SK-N-SH treated with all-trans-retinoic acid at 6 μM for 48 hours (cell line): ENCODE results near the gene DPP10.

ENCODE experiments used
- ATAC-seq: fragments of 200-7000 bp; cut with Tn5 transposase; 3 replicates; pipeline ENCODE4 v1.9.1; 2020; ENCODE audit warnings: mild to moderate bottlenecking, moderate library complexity
- ARNTL ChIP-seq: fragments of 450-650 bp; formaldehyde crosslinking; IDR thresholded peaks from 2 replicates; pipeline ENCODE4 v1.5.0; 2020; ENCODE audit warnings: low read depth, mild to moderate bottlenecking, moderate library complexity, borderline replicate concordance
- BACH2 ChIP-seq: fragments of 250-450 bp; sonication (Bioruptor Pico); IDR thresholded peaks from 2 replicates; pipeline ENCODE4 v1.9.0; 2021; ENCODE audit warnings: mild to moderate bottlenecking, borderline replicate concordance
- ESRRG ChIP-seq: fragments of 250-450 bp; sonication (Bioruptor Pico); IDR thresholded peaks from 2 replicates; pipeline ENCODE4 v1.6.1; 2021; ENCODE audit warnings: mild to moderate bottlenecking
- GLIS3 ChIP-seq: fragments of 250-450 bp; sonication (Bioruptor Pico); IDR thresholded peaks from 2 replicates; pipeline ENCODE4 v1.5.0; 2020; ENCODE audit warnings: mild to moderate bottlenecking, moderate library complexity
- ISL1 ChIP-seq: fragments of 250-450 bp; sonication (Bioruptor Pico); IDR thresholded peaks from 2 replicates; pipeline ENCODE4 v2.1.2; 2022; ENCODE audit warnings: mild to moderate bottlenecking, moderate library complexity
- OSR1 ChIP-seq: fragments of 250-450 bp; sonication (Bioruptor Pico); IDR thresholded peaks from 2 replicates; pipeline ENCODE4 v1.8.0; 2022; ENCODE audit warnings: moderate library complexity, mild to moderate bottlenecking, inconsistent platforms
- PPARA ChIP-seq: fragments of 250-450 bp; sonication (Bioruptor Pico); IDR thresholded peaks from 2 replicates; pipeline ENCODE4 v1.5.0; 2020; ENCODE audit warnings: mild to moderate bottlenecking, borderline replicate concordance
- RARB ChIP-seq: fragments of 250-450 bp; sonication (Bioruptor Pico); IDR thresholded peaks from 2 replicates; pipeline ENCODE4 v1.8.0; 2021; ENCODE audit warnings: mild to moderate bottlenecking, moderate library complexity
- SNAI2 ChIP-seq: fragments of 250-450 bp; sonication (Bioruptor Pico); IDR thresholded peaks from 2 replicates; pipeline ENCODE4 v1.5.0; 2020; ENCODE audit warnings: mild to moderate bottlenecking, moderate library complexity
- TCF4 ChIP-seq: fragments of 250-450 bp; sonication (Bioruptor Pico); IDR thresholded peaks from 2 replicates; pipeline ENCODE4 v1.8.0; 2021; ENCODE audit warnings: mild to moderate bottlenecking, moderate library complexity, borderline replicate concordance
- TOX ChIP-seq: fragments of 250-450 bp; sonication (Bioruptor Pico); IDR thresholded peaks from 2 replicates; pipeline ENCODE4 v1.8.0; 2021; ENCODE audit warnings: mild to moderate bottlenecking, moderate library complexity, borderline replicate concordance
- ZC3H10 ChIP-seq: fragments of 250-450 bp; sonication (Bioruptor Pico); IDR thresholded peaks from 2 replicates; pipeline ENCODE4 v1.5.1; 2021; ENCODE audit warnings: mild to moderate bottlenecking, moderate library complexity
- ZFP3 ChIP-seq: fragments of 250-450 bp; sonication (Bioruptor Pico); IDR thresholded peaks from 2 replicates; pipeline ENCODE4 v1.5.0; 2020; ENCODE audit warnings: mild to moderate bottlenecking, moderate library complexity
- ZFP30 ChIP-seq: fragments of 450-650 bp; formaldehyde crosslinking; IDR thresholded peaks from 2 replicates; pipeline ENCODE4 v1.5.0; 2022; ENCODE audit warnings: mild to moderate bottlenecking, moderate library complexity
- ZNF565 ChIP-seq: fragments of 450-650 bp; formaldehyde crosslinking; conservative IDR thresholded peaks from 2 replicates; pipeline ENCODE4 v1.5.0; 2020; ENCODE audit warnings: low read depth, mild to moderate bottlenecking, moderate library complexity
- ZNF70 ChIP-seq: fragments of 450-650 bp; formaldehyde crosslinking; IDR thresholded peaks from 2 replicates; pipeline ENCODE4 v1.5.0; 2020; ENCODE audit warnings: mild to moderate bottlenecking, moderate library complexity
- ZNF8 ChIP-seq: fragments of 450-650 bp; formaldehyde crosslinking; IDR thresholded peaks from 2 replicates; pipeline ENCODE4 v1.5.0; 2020; ENCODE audit warnings: mild to moderate bottlenecking, moderate library complexity
- TF ChIP-seq, protein P1 (sequence below): fragments of 250-450 bp; sonication (Bioruptor Pico); IDR thresholded peaks from 2 replicates; pipeline ENCODE4 v1.5.1; 2020; ENCODE audit warnings: low read depth, mild to moderate bottlenecking, moderate library complexity
- TF ChIP-seq, protein P2 (sequence below): fragments of 250-450 bp; sonication (Bioruptor Pico); IDR thresholded peaks from 2 replicates; pipeline ENCODE4 v1.8.0; 2020; ENCODE audit warnings: mild to moderate bottlenecking, moderate library complexity, borderline replicate concordance
- TF ChIP-seq, protein P3 (sequence below): fragments of 250-450 bp; sonication (Bioruptor Pico); IDR thresholded peaks from 2 replicates; pipeline ENCODE4 v1.8.0; 2021; ENCODE audit warnings: low read depth, mild to moderate bottlenecking, moderate library complexity, borderline replicate concordance
- TF ChIP-seq, protein P4 (sequence below): fragments of 250-450 bp; sonication (Bioruptor Pico); IDR thresholded peaks from 2 replicates; pipeline ENCODE4 v1.5.1; 2021; ENCODE audit warnings: mild to moderate bottlenecking, moderate library complexity

Gene DPP10

DNA sequence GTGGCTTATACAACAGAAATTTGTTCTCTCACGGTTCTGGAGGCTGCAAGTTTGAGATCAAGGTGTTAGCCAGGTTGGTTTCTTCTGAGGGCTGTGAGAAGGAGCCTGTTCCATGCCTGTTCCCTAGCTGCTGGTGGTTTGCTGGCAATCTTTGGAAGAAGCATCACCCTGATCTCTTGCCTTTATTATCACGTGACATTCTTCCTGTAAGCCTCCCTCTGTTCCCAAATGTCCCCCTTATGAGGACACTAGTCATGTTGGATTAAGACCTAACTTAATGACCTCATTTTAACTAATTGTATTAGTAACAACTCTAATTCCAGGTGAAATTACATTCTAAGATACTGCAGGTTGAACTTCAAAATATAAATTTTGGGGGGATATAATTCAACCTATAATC, 135.2 kb downstream of the DPP10 start:
- ATAC-seq: no peak
- TF ChIP-seq TCF4 (no peak), ZC3H10 (CRISPR knock-in tag) (no peak), PPARA (CRISPR knock-in tag) (no peak), ESRRG (CRISPR knock-in tag) (no peak), ISL1 (no peak), ZNF8 (CRISPR knock-in tag) (no peak), ZNF70 (no peak), ZNF565 (no peak), GLIS3 (no peak), OSR1 (CRISPR knock-in tag) (no peak), ARNTL (CRISPR knock-in tag) (no peak), ZFP30 (no peak), BACH2 (CRISPR knock-in tag) (no peak), ZFP3 (CRISPR knock-in tag) (no peak)
- TF ChIP-seq, protein P1, sequence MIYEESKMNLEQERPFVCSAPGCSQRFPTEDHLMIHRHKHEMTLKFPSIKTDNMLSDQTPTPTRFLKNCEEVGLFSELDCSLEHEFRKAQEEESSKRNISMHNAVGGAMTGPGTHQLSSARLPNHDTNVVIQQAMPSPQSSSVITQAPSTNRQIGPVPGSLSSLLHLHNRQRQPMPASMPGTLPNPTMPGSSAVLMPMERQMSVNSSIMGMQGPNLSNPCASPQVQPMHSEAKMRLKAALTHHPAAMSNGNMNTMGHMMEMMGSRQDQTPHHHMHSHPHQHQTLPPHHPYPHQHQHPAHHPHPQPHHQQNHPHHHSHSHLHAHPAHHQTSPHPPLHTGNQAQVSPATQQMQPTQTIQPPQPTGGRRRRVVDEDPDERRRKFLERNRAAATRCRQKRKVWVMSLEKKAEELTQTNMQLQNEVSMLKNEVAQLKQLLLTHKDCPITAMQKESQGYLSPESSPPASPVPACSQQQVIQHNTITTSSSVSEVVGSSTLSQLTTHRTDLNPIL (CRISPR knock-in tag): no peak
- TF ChIP-seq, protein P2, sequence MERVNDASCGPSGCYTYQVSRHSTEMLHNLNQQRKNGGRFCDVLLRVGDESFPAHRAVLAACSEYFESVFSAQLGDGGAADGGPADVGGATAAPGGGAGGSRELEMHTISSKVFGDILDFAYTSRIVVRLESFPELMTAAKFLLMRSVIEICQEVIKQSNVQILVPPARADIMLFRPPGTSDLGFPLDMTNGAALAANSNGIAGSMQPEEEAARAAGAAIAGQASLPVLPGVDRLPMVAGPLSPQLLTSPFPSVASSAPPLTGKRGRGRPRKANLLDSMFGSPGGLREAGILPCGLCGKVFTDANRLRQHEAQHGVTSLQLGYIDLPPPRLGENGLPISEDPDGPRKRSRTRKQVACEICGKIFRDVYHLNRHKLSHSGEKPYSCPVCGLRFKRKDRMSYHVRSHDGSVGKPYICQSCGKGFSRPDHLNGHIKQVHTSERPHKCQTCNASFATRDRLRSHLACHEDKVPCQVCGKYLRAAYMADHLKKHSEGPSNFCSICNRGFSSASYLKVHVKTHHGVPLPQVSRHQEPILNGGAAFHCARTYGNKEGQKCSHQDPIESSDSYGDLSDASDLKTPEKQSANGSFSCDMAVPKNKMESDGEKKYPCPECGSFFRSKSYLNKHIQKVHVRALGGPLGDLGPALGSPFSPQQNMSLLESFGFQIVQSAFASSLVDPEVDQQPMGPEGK (CRISPR knock-in tag): no peak
- TF ChIP-seq, all 23 proteins: peak for 0

DNA sequence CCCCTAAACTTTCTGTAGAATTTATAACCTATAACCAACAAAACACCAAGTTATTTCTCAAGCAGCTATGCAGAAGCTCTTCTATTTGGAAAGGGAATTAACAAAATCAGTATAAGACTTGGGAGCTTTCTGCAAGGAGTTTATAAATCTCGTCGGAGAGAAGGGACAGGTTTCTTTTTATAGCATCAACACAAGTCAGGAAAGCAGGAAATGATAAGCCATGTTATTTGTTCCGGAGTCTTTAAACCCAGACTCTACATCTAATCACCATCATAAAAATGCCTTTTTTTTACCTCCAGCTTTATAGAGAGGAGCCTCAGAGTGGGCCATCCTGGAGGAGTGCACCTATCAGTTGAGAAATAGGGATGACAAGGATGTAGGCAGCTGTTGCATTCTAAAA, 137.1 kb downstream of the DPP10 start:
- no peak for ATAC-seq
- TF ChIP-seq BACH2 (CRISPR knock-in tag) (no peak), ZFP30 (no peak), TOX (CRISPR knock-in tag) (no peak), OSR1 (CRISPR knock-in tag) (no peak), ARNTL (CRISPR knock-in tag) (no peak), ZFP3 (CRISPR knock-in tag) (no peak), ISL1 (no peak), SNAI2 (no peak), ZNF8 (CRISPR knock-in tag) (no peak), ZNF70 (no peak), ESRRG (CRISPR knock-in tag) (no peak), GLIS3 (no peak), PPARA (CRISPR knock-in tag) (no peak), RARB (CRISPR knock-in tag) (no peak), ZNF565 (no peak), TCF4 (no peak)
- TF ChIP-seq, protein P2 (CRISPR knock-in tag): no peak
- TF ChIP-seq, protein P1 (CRISPR knock-in tag): no peak
- TF ChIP-seq, protein P3, sequence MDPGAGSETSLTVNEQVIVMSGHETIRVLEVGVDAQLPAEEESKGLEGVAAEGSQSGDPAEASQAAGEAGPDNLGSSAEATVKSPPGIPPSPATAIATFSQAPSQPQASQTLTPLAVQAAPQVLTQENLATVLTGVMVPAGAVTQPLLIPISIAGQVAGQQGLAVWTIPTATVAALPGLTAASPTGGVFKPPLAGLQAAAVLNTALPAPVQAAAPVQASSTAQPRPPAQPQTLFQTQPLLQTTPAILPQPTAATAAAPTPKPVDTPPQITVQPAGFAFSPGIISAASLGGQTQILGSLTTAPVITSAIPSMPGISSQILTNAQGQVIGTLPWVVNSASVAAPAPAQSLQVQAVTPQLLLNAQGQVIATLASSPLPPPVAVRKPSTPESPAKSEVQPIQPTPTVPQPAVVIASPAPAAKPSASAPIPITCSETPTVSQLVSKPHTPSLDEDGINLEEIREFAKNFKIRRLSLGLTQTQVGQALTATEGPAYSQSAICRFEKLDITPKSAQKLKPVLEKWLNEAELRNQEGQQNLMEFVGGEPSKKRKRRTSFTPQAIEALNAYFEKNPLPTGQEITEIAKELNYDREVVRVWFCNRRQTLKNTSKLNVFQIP (CRISPR knock-in tag): no peak
- TF ChIP-seq, protein P4, sequence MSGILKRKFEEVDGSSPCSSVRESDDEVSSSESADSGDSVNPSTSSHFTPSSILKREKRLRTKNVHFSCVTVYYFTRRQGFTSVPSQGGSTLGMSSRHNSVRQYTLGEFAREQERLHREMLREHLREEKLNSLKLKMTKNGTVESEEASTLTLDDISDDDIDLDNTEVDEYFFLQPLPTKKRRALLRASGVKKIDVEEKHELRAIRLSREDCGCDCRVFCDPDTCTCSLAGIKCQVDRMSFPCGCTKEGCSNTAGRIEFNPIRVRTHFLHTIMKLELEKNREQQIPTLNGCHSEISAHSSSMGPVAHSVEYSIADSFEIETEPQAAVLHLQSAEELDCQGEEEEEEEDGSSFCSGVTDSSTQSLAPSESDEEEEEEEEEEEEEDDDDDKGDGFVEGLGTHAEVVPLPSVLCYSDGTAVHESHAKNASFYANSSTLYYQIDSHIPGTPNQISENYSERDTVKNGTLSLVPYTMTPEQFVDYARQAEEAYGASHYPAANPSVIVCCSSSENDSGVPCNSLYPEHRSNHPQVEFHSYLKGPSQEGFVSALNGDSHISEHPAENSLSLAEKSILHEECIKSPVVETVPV: no peak

DNA sequence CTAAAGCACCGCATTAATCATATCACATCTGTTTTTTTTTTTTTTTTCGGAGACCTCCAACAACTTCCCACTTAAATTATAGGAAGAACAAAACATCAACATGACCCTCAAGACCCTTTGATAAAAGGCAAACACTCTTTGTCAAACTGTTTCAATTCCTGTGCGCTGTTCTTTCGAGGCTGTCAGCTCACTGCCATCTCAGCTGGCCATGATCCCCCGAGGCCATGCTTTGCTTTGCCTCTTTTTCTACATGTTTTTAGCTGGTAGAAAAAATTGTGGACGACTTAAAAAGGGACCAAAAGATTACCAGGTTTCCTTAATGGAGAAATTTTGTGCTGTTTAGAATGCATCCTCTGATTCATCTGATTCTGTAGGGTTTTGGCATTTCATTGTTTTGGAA, 138.2 kb downstream of the DPP10 start:
- ATAC-seq: no peak

More for the DNA sequence above, 138.2 kb downstream of the DPP10 start:
- TF ChIP-seq TCF4: no peak
- no peak for TF ChIP-seq RARB (CRISPR knock-in tag)
- no peak for TF ChIP-seq ZNF70
- TF ChIP-seq ZC3H10 (CRISPR knock-in tag): no peak
- TF ChIP-seq ZFP3 (CRISPR knock-in tag): no peak
- TF ChIP-seq ESRRG (CRISPR knock-in tag): no peak
- TF ChIP-seq, protein P1 (CRISPR knock-in tag): no peak
- TF ChIP-seq, protein P2 (CRISPR knock-in tag): no peak
- TF ChIP-seq ZFP30: no peak
- no peak for TF ChIP-seq PPARA (CRISPR knock-in tag)
- no peak for TF ChIP-seq BACH2 (CRISPR knock-in tag)
- TF ChIP-seq, protein P4: no peak
- no peak for TF ChIP-seq GLIS3
